IMR-90 (cell line): ENCODE measurements around the gene WDR1.

Experiments
- BHLHE40 ChIP-seq: fragments of 150-350 bp; IDR thresholded peaks from 2 replicates; pipeline ENCODE4 v1.6.1; 2016; ENCODE audit warnings: mild to moderate bottlenecking, low read depth, low read length
- CHD1 ChIP-seq: IDR thresholded peaks from 2 replicates; pipeline ENCODE4 v1.6.1; 2012; ENCODE audit warnings: low read depth, low read length, improper control_type of control experiment
- CTCF ChIP-seq: conservative IDR thresholded peaks from 2 replicates; pipeline ENCODE4 v1.5.1; 2012; ENCODE audit warnings: mild to moderate bottlenecking, low read depth, low read length, improper control_type of control experiment
- MAFK ChIP-seq: IDR thresholded peaks from 2 replicates; pipeline ENCODE4 v1.6.1; 2012; ENCODE audit warnings: low read depth, low read length, improper control_type of control experiment
- MAZ ChIP-seq: IDR thresholded peaks from 2 replicates; pipeline ENCODE4 v1.6.1; 2012; ENCODE audit warnings: low read depth, mild to moderate bottlenecking, low read length, improper control_type of control experiment, moderate library complexity, borderline replicate concordance
- POLR2A ChIP-seq: IDR thresholded peaks from 2 replicates; pipeline ENCODE4 v1.6.1; 2012; ENCODE audit warnings: mild to moderate bottlenecking, low read depth, low read length
- RAD21 ChIP-seq: IDR thresholded peaks from 2 replicates; pipeline ENCODE4 v1.6.1; 2012; ENCODE audit warnings: low read length, improper control_type of control experiment
- RCOR1 ChIP-seq: IDR thresholded peaks from 2 replicates; pipeline ENCODE4 v1.6.1; 2012; ENCODE audit warnings: mild to moderate bottlenecking, low read length, improper control_type of control experiment; ENCODE audit not compliant: insufficient replicate concordance
- RFX5 ChIP-seq: IDR thresholded peaks from 2 replicates; pipeline ENCODE4 v1.8.0; 2012; ENCODE audit warnings: low read depth, mild to moderate bottlenecking, low read length, moderate library complexity
- SMC3 ChIP-seq: fragments of 150-350 bp; IDR thresholded peaks from 2 replicates; pipeline ENCODE4 v1.6.1; 2016; ENCODE audit warnings: low read depth, mild to moderate bottlenecking, antibody characterized with exemption, low read length, moderate library complexity
- USF2 ChIP-seq: fragments of 150-350 bp; IDR thresholded peaks from 2 replicates; pipeline ENCODE4 v1.6.1; 2017; ENCODE audit warnings: mild to moderate bottlenecking, antibody characterized with exemption, low read length, low read depth

- TF ChIP-seq CTCF, result no peak
- TF ChIP-seq MAZ, result no peak
- no peak for TF ChIP-seq POLR2A
- no peak for TF ChIP-seq CHD1
- no peak for TF ChIP-seq USF2
- TF ChIP-seq RFX5, result no peak
- no peak for TF ChIP-seq MAFK
- no peak for TF ChIP-seq SMC3
- no peak for TF ChIP-seq RAD21
- TF ChIP-seq BHLHE40, result no peak
- no peak for TF ChIP-seq RCOR1
These were observed 6.5 kb downstream of the WDR1 start for GRCh38 chr4:10109995-10110670.
